Neutrophil (primary cell): ENCODE measurements around the gene ADAMTS4.
A peak's percentile ranks its signal among the peaks of the same experiment; 100 is the strongest.

Experiments used
- H3K27ac ChIP-seq: fragments of 200-600 bp; sonication (generic); 2 replicates; pipeline ENCODE4 v1.5.1; 2016; ENCODE audit warnings: mild to moderate bottlenecking, moderate library complexity
- H3K27me3 ChIP-seq: fragments of 200-600 bp; sonication (generic); 2 replicates; pipeline ENCODE4 v1.6.0; 2016; ENCODE audit warnings: mild to moderate bottlenecking
- H3K36me3 ChIP-seq: fragments of 200-600 bp; sonication (generic); 2 replicates; pipeline ENCODE4 v1.5.1; 2017
- H3K4me1 ChIP-seq, 2 experiments: fragments of 200-600 bp in 1 of 2; sonication (generic) in 1 of 2; 1 replicate in 1 of 2; 2 replicates in 1 of 2; pipeline versions ENCODE4 v1.5.1 to v1.6.1; 2013 to 2016; ENCODE audit warnings: low read depth in 1 of 2, low read length in 1 of 2, mild to moderate bottlenecking in 1 of 2, moderate library complexity in 1 of 2; ENCODE audit not compliant: control insufficient read depth in 1 of 2, insufficient read depth in 1 of 2
- H3K4me3 ChIP-seq, 2 experiments: fragments of 200-600 bp in 1 of 2; sonication (generic) in 1 of 2; 1 replicate in 1 of 2; 2 replicates in 1 of 2; pipeline ENCODE4 v1.5.1; 2013 to 2016; ENCODE audit warnings: low read depth in 1 of 2, low read length in 1 of 2, mild to moderate bottlenecking in 1 of 2, moderate library complexity in 1 of 2
- H3K9me3 ChIP-seq: fragments of 200-600 bp; sonication (generic); 2 replicates; pipeline ENCODE4 v1.5.1; 2016
- CTCF ChIP-seq: fragments of 200-600 bp; sonication (generic); IDR thresholded peaks from 2 replicates; pipeline ENCODE4 v1.5.1; 2016; ENCODE audit warnings: antibody characterized with exemption

ADAMTS4 gene

DNA sequence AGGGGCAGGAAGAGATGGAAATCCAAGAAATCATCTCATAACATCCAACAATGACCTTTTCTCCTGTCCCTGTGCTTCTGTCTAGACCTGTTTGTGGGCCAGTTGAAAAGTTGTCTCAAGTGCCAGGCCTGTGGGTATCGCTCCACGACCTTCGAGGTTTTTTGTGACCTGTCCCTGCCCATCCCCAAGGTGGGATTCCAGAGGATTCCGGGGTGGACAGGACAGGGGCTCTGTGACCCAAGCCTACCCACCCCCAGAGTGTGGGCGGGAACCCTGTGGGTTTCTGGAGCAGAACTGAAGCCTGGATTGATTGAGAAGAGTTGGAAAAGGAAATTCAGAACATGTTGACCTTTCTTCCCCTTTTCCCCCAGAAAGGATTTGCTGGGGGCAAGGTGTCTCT lies 35.1 kb downstream of the ADAMTS4 start:
- no peaks in the 10 kb centered on the region for H3K27me3 ChIP-seq
- H3K4me3 ChIP-seq, result no peak overlapping the region
- H3K9me3 ChIP-seq, result no peaks in the 10 kb centered on the region
- no peak overlapping the region for H3K27ac ChIP-seq
- peaks cover 30 to 39% of the 10 kb centered on the region in 2 experiments for H3K4me1 ChIP-seq
- H3K36me3 ChIP-seq, result peaks cover 13% of the 10 kb centered on the region
- TF ChIP-seq CTCF, result no peak

DNA sequence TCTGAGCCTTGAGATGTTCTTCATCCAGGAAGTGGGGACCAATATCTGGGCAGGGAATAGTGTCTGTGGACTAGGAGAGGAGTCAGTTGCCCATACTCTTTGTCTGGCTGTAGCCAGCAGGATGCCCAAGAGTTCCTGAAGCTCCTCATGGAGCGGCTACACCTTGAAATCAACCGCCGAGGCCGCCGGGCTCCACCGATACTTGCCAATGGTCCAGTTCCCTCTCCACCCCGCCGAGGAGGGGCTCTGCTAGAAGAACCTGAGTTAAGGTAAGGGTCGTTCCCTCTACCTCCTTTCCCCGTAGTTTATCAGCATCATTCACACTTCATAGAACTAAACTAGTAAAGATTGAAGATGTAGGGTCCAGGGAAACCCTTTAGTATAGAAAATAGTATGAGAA lies 36.0 kb downstream of the ADAMTS4 start:
- Histone ChIP-seq H3K36me3 (peaks cover 13% of the 10 kb centered on the region), H3K27ac (no peak overlapping the region), H3K9me3 (no peaks in the 10 kb centered on the region), H3K4me1 (peaks cover 33 to 42% of the 10 kb centered on the region in 2 experiments), H3K4me3 (no peak overlapping the region), H3K27me3 (no peaks in the 10 kb centered on the region)
- TF ChIP-seq CTCF, result no peak

DNA sequence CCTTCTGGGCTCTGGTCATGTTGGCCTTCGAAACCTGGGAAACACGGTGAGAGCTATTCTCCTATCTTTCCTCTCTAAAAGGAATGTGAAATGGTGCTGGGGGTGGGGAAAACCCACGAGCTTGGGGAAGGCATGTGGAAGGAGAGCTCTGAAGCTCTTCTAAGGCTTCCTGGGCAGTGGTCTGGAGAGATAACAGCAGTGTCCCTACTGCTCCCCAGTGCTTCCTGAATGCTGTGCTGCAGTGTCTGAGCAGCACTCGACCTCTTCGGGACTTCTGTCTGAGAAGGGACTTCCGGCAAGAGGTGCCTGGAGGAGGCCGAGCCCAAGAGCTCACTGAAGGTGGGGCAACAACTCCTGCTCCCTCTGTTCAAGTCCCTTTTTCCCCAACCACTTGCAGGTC lies 36.8 kb downstream of the ADAMTS4 start:
- peaks cover 31 to 38% of the 10 kb centered on the region in 2 experiments for H3K4me1 ChIP-seq
- peaks cover 13% of the 10 kb centered on the region for H3K36me3 ChIP-seq
- H3K27me3 ChIP-seq, result no peaks in the 10 kb centered on the region
- no peak for TF ChIP-seq CTCF
- no peak overlapping the region for H3K4me3 ChIP-seq
- H3K9me3 ChIP-seq, result no peaks in the 10 kb centered on the region
- H3K27ac ChIP-seq, result no peak overlapping the region

DNA sequence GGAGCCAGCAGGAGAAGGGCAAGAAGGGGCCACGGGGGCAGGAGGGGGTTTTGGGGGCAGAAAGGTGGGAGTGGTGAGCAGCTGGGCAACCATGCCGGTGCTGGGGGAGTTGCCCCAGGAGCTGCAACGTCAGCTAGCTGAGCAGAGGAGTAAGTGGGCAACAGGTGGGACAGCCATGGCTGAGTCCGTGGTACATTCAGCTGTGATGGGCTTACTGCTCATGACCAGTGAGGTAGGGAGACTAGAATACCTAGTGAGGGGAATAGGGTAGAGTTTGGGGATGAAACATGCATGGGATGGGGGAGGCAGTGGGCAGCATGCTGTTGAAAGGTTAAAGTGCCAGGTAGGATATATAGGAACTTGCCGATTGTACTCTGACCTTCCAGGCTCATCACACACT lies 37.2 kb downstream of the ADAMTS4 start:
- no peak overlapping the region for H3K4me3 ChIP-seq
- H3K4me1 ChIP-seq, result peaks cover 27 to 34% of the 10 kb centered on the region in 2 experiments
- H3K36me3 ChIP-seq, result peaks cover 13% of the 10 kb centered on the region
- no peak overlapping the region for H3K27ac ChIP-seq
- H3K27me3 ChIP-seq, result no peaks in the 10 kb centered on the region
- no peaks in the 10 kb centered on the region for H3K9me3 ChIP-seq
- TF ChIP-seq CTCF, result no peak

GRCh38 chr1:161160671-161161145 lies 38.1 kb downstream of the ADAMTS4 start:
- peaks cover 22 to 24% of the 10 kb centered on the region in 2 experiments for H3K4me1 ChIP-seq
- no peak for TF ChIP-seq CTCF
- H3K27me3 ChIP-seq, result no peaks in the 10 kb centered on the region
- no peaks in the 10 kb centered on the region for H3K9me3 ChIP-seq
- no peak overlapping the region for H3K4me3 ChIP-seq
- H3K36me3 ChIP-seq, result peaks cover 13% of the 10 kb centered on the region
- H3K27ac ChIP-seq, result no peak overlapping the region

GRCh38 chr1:161159913-161160243 lies 39.0 kb downstream of the ADAMTS4 start:
- Histone ChIP-seq H3K27me3 (no peaks in the 10 kb centered on the region), H3K9me3 (no peaks in the 10 kb centered on the region), H3K4me3 (peak overlapping the region; percentile 79 to 83), H3K4me1 (peaks cover 14 to 17% of the 10 kb centered on the region in 2 experiments), H3K36me3 (peaks cover 13% of the 10 kb centered on the region), H3K27ac (peak overlapping the region; percentile 65)
- no peak for TF ChIP-seq CTCF
